Fibroblast of lung (primary cell): Measurements from ENCODE around the gene ZXDB. TPM values are rescaled to one million over a fixed set of nuclear protein-coding genes. Genes with fewer than 3 reads are reported as not detected.

ENCODE experiments used
- DNase-seq, 2 donors: peaks; one replicate each; pipeline versions ENCODE4 v3.0.0 to v3.0.0-alpha.2; 2010; ENCODE audit warnings: low read depth in 2 of 2
- H2AFZ ChIP-seq: 2 replicates; pipeline ENCODE4 v1.5.1; 2012; ENCODE audit warnings: low read length, control low read depth, inconsistent platforms
- H3K27ac ChIP-seq: 2 replicates; pipeline ENCODE4 v1.5.1; 2011; ENCODE audit warnings: low read length, control low read depth; ENCODE audit not compliant: insufficient read depth
- H3K27me3 ChIP-seq: 2 replicates; pipeline ENCODE4 v1.5.1; 2011; ENCODE audit warnings: mild to moderate bottlenecking, low read length; ENCODE audit not compliant: control insufficient read depth, insufficient read depth
- H3K36me3 ChIP-seq: 2 replicates; pipeline ENCODE4 v1.5.1; 2011; ENCODE audit warnings: low read length; ENCODE audit not compliant: control insufficient read depth, insufficient read depth
- H3K4me1 ChIP-seq: 2 replicates; pipeline ENCODE4 v1.5.1; 2011; ENCODE audit warnings: low read length; ENCODE audit not compliant: control insufficient read depth, insufficient read depth; ENCODE audit errors: extremely low read depth
- H3K4me2 ChIP-seq: 2 replicates; pipeline ENCODE4 v1.5.1; 2011; ENCODE audit warnings: low read length, control low read depth; ENCODE audit not compliant: insufficient read depth; ENCODE audit errors: extremely low read depth
- H3K4me3 ChIP-seq, 4 experiments: fragments of 200-600 bp in 1 of 4; sonication (generic) in 1 of 4; replicated peaks in 1 of 4; 2 replicates each; pipeline ENCODE4 v1.5.1; 2011 to 2016; ENCODE audit warnings: low read length in 4 of 4, low read depth in 3 of 4, mild to moderate bottlenecking in 3 of 4, control low read depth in 2 of 4, inconsistent platforms in 1 of 4, mixed read lengths in 1 of 4; ENCODE audit not compliant: insufficient read depth in 1 of 4; ENCODE audit errors: control extremely low read depth in 1 of 4
- H3K79me2 ChIP-seq: 2 replicates; pipeline ENCODE4 v1.5.1; 2012; ENCODE audit warnings: mild to moderate bottlenecking, low read length, inconsistent platforms; ENCODE audit not compliant: control insufficient read depth, insufficient read depth
- H3K9ac ChIP-seq: 2 replicates; pipeline ENCODE4 v1.5.1; 2011; ENCODE audit warnings: mild to moderate bottlenecking, low read length, control low read depth; ENCODE audit not compliant: insufficient read depth
- H3K9me3 ChIP-seq: 2 replicates; pipeline ENCODE4 v1.5.1; 2012; ENCODE audit warnings: low read depth, low read length; ENCODE audit not compliant: control insufficient read depth, insufficient read depth
- H4K20me1 ChIP-seq: 2 replicates; pipeline ENCODE4 v1.5.1; 2011; ENCODE audit warnings: low read length; ENCODE audit not compliant: control insufficient read depth, insufficient read depth; ENCODE audit errors: extremely low read depth
- EZH2 ChIP-seq: IDR thresholded peaks from 2 replicates; pipeline ENCODE4 v1.5.1; 2012; ENCODE audit warnings: low read length, control low read depth, mild to moderate bottlenecking; ENCODE audit errors: missing control alignments
- polyA plus RNA-seq, 2 donors: library from polyadenylated mRNA; depleted of rRNA in 1 of 2; stranded (reverse) in 1 of 2; unstranded in 1 of 2; fragments of >200 nt; gene quantifications; 2 replicates each; pipeline ENCODE4 v1.2.1, GENCODE V29; 2011 to 2012; ENCODE audit warnings: missing spikeins in 1 of 2
- total RNA-seq: library from RNA; depleted of rRNA; stranded (reverse); fragments of >200 nt; gene quantifications from 2 replicates; pipeline ENCODE4 v1.2.1, GENCODE V29; 2014
- TF ChIP-seq, protein P1 (sequence below), 2 donors: IDR thresholded peaks in 1 of 2; conservative IDR thresholded peaks in 1 of 2; 1 replicate in 1 of 2; 2 replicates in 1 of 2; pipeline ENCODE4 v1.5.1; 2011 to 2012; ENCODE audit warnings: low read length in 2 of 2, control low read depth in 1 of 2, inconsistent platforms in 1 of 2, low read depth in 1 of 2, mild to moderate bottlenecking in 1 of 2

Gene ZXDB
- total and polyA plus RNA-seq, 2 donors (not counting 1 experiment from before 2014, with no cell fraction given) = 5.8 to 8.9 TPM

DNA sequence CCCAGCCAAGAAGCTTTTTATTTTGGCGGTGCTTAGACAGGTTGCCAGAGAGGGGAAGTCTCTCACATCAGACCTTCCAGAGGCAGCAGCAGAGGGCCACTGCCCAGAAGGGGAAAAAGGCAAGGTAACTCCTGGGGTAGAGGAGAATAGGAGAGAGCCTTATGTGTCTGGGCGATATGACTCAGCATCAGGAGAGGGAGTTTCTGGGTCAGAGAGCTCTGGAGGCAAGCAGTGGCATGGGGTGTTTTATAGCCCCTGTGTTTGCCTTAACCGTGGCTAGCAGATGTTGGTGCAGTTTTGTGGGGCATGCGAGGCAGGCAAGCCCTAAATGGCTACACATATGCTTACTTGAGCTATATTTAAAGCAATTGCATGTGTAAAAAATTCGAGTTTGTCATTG is 8.3 kb upstream of the ZXDB start:
- no peak overlapping the region for H3K4me3 ChIP-seq
- H3K4me1 ChIP-seq = no peaks in the 10 kb centered on the region
- H3K9me3 ChIP-seq = no peaks in the 10 kb centered on the region
- DNase-seq = no peak
- no peak overlapping the region for H3K4me2 ChIP-seq
- no peak overlapping the region for H3K27ac ChIP-seq
- TF ChIP-seq, protein P1, sequence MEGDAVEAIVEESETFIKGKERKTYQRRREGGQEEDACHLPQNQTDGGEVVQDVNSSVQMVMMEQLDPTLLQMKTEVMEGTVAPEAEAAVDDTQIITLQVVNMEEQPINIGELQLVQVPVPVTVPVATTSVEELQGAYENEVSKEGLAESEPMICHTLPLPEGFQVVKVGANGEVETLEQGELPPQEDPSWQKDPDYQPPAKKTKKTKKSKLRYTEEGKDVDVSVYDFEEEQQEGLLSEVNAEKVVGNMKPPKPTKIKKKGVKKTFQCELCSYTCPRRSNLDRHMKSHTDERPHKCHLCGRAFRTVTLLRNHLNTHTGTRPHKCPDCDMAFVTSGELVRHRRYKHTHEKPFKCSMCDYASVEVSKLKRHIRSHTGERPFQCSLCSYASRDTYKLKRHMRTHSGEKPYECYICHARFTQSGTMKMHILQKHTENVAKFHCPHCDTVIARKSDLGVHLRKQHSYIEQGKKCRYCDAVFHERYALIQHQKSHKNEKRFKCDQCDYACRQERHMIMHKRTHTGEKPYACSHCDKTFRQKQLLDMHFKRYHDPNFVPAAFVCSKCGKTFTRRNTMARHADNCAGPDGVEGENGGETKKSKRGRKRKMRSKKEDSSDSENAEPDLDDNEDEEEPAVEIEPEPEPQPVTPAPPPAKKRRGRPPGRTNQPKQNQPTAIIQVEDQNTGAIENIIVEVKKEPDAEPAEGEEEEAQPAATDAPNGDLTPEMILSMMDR (conservative IDR thresholded peaks at IDR 0.05 in 1 of 2, IDR thresholded peaks at IDR 0.05 in 1 of 2; ENCODE audit: low read depth in 1 of 2, low read length in 2 of 2) = no peak
- no peak for TF ChIP-seq EZH2
- no peaks in the 10 kb centered on the region for H4K20me1 ChIP-seq
- no peaks in the 10 kb centered on the region for H3K27me3 ChIP-seq
- H3K9ac ChIP-seq = no peak overlapping the region
- H3K36me3 ChIP-seq = no peaks in the 10 kb centered on the region
- H3K79me2 ChIP-seq = no peaks in the 10 kb centered on the region
- H2AFZ ChIP-seq = no peak overlapping the region

DNA sequence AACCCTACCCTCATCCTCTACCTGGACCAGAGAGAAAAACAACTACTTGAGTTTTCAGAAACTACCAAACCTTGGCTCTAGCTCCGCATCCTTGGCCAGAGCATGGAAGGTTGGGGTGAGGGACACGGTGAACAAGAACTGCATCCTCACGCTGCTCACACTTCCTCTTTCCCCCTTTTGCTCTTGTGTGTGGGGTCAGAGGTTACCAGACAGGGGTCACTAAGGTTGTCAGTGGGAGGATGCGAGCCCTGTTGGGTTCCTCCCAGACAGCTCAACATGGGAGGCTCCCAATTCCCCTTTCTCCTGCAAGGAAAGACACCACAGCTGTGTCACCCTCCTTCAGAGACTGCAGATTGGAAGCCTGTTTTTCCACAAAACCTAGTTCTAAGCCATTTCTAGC is 5.5 kb upstream of the ZXDB start:
- no peak overlapping the region for H3K4me2 ChIP-seq
- H3K36me3 ChIP-seq = no peaks in the 10 kb centered on the region
- peaks cover 3% of the 10 kb centered on the region for H3K4me1 ChIP-seq
- TF ChIP-seq, protein P1 (conservative IDR thresholded peaks at IDR 0.05 in 1 of 2, IDR thresholded peaks at IDR 0.05 in 1 of 2; ENCODE audit: low read depth in 1 of 2, low read length in 2 of 2) = no peak
- no peak for TF ChIP-seq EZH2
- no peak overlapping the region for H3K27ac ChIP-seq
- H3K9ac ChIP-seq = no peak overlapping the region
- no peaks in the 10 kb centered on the region for H4K20me1 ChIP-seq
- H2AFZ ChIP-seq = no peak overlapping the region
- DNase-seq = no peak
- H3K4me3 ChIP-seq = no peak overlapping the region
- H3K9me3 ChIP-seq = no peaks in the 10 kb centered on the region
- no peaks in the 10 kb centered on the region for H3K27me3 ChIP-seq
- H3K79me2 ChIP-seq = no peaks in the 10 kb centered on the region

DNA sequence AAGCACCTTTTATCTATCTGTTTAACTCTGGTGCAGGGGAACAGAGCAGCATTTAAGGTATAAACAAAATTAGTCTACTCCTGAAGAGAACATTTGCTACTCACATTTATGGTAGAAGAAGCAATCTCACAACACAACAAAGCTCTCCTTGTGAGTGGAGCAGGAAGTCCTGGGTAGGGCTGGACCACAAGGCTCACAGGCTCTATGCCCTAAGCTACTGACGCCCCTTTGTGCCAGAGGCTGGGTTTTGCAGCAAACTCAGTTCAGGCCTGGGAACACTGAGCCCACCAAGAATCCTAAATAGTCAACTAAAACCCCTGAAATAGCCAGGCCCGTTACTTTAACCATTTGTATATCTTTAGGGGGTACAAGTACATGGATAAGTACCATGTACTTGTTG is 4.7 kb upstream of the ZXDB start:
- DNase-seq = no peak
- Histone ChIP-seq H3K9me3 (no peaks in the 10 kb centered on the region), H3K79me2 (no peaks in the 10 kb centered on the region), H2AFZ (no peak overlapping the region), H4K20me1 (no peaks in the 10 kb centered on the region), H3K4me3 (no peak overlapping the region), H3K4me1 (peaks cover 3% of the 10 kb centered on the region), H3K27ac (no peak overlapping the region), H3K9ac (no peak overlapping the region), H3K4me2 (no peak overlapping the region), H3K27me3 (no peaks in the 10 kb centered on the region), H3K36me3 (no peaks in the 10 kb centered on the region)
- TF ChIP-seq, protein P1 (conservative IDR thresholded peaks at IDR 0.05 in 1 of 2, IDR thresholded peaks at IDR 0.05 in 1 of 2; ENCODE audit: low read depth in 1 of 2, low read length in 2 of 2) = no peak
- no peak for TF ChIP-seq EZH2
